ENCODE results near the gene C4orf51. TPM values are rescaled to one million over a fixed set of nuclear protein-coding genes. Genes with fewer than 3 reads are reported as not detected.
"Not testable (repeated sequence)": the region's sequence is repeated elsewhere in the genome, so short reads cannot be mapped to it uniquely, and the experiment has no call there.

Gene C4orf51
- polyA plus RNA-seq (ENCODE audit: insufficient read length in 4 of 4), result not detected

GRCh38 chr4:145679991-145680455, at the start of gene C4orf51:
Gene C4orf51, plus strand, starts transcription at chr4:145680146. Its CDS starts 58 bp downstream, at chr4:145680204.
- DNase-seq (ENCODE audit: low read depth in 4 of 4, low spot score in 3 of 4), result peak in 2 of 4 donors; percentile 21 to 25

- DNase-seq (ENCODE audit: low read depth in 4 of 4, low spot score in 3 of 4), result no peak
These were observed 44.8 kb upstream of the C4orf51 start for GRCh38 chr4:145635117-145635516.

- no peak for DNase-seq (ENCODE audit: low read depth in 4 of 4, low spot score in 3 of 4)
These were observed 44.3 kb upstream of the C4orf51 start for GRCh38 chr4:145635630-145636029.

- no peak for DNase-seq (ENCODE audit: low read depth in 4 of 4, low spot score in 3 of 4)
These were observed 40.7 kb upstream of the C4orf51 start for GRCh38 chr4:145639186-145639698.

GRCh38 chr4:145640236-145640635, 39.7 kb upstream of the C4orf51 start:
- not testable (repeated sequence) for DNase-seq (ENCODE audit: low read depth in 4 of 4, low spot score in 3 of 4)

GRCh38 chr4:145643295-145643694, 36.7 kb upstream of the C4orf51 start:
- no peak for DNase-seq (ENCODE audit: low read depth in 4 of 4, low spot score in 3 of 4)

GRCh38 chr4:145644699-145645098, 35.2 kb upstream of the C4orf51 start:
- DNase-seq (ENCODE audit: low read depth in 4 of 4, low spot score in 3 of 4), result no peak

- no peak for DNase-seq (ENCODE audit: low read depth in 4 of 4, low spot score in 3 of 4)
These were observed 23.8 kb upstream of the C4orf51 start for GRCh38 chr4:145656156-145656555.

- no peak for DNase-seq (ENCODE audit: low read depth in 4 of 4, low spot score in 3 of 4)
These were observed 19.9 kb upstream of the C4orf51 start for GRCh38 chr4:145660064-145660463.

GRCh38 chr4:145663194-145663593, 16.8 kb upstream of the C4orf51 start:
- DNase-seq (ENCODE audit: low read depth in 4 of 4, low spot score in 3 of 4), result no peak

- DNase-seq (ENCODE audit: low read depth in 4 of 4, low spot score in 3 of 4), result no peak
These were observed 14.2 kb upstream of the C4orf51 start for GRCh38 chr4:145665773-145666172.

- no peak for DNase-seq (ENCODE audit: low read depth in 4 of 4, low spot score in 3 of 4)
These were observed 9.5 kb upstream of the C4orf51 start for GRCh38 chr4:145670422-145670821.

GRCh38 chr4:145679520-145679919, 426 bp upstream of the C4orf51 start:
- peak in 3 of 4 donors; percentile 22 to 69 (median 29) for DNase-seq (ENCODE audit: low read depth in 4 of 4, low spot score in 3 of 4)

- no peak for DNase-seq (ENCODE audit: low read depth in 4 of 4, low spot score in 3 of 4)
These were observed 956 bp downstream of the C4orf51 start for GRCh38 chr4:145680902-145681301.

- no peak for DNase-seq (ENCODE audit: low read depth in 4 of 4, low spot score in 3 of 4)
These were observed 1.6 kb downstream of the C4orf51 start for GRCh38 chr4:145681518-145681917.

- DNase-seq (ENCODE audit: low read depth in 4 of 4, low spot score in 3 of 4), result no peak
These were observed 2.0 kb downstream of the C4orf51 start for GRCh38 chr4:145681956-145682355.

GRCh38 chr4:145686991-145687390, 7.0 kb downstream of the C4orf51 start:
- no peak for DNase-seq (ENCODE audit: low read depth in 4 of 4, low spot score in 3 of 4)

- DNase-seq (ENCODE audit: low read depth in 4 of 4, low spot score in 3 of 4), result no peak
These were observed 10.7 kb downstream of the C4orf51 start for GRCh38 chr4:145690610-145691009.

GRCh38 chr4:145691416-145691815, 11.5 kb downstream of the C4orf51 start:
- not testable (repeated sequence) for DNase-seq (ENCODE audit: low read depth in 4 of 4, low spot score in 3 of 4)

GRCh38 chr4:145694929-145695328, 15.0 kb downstream of the C4orf51 start:
- no peak for DNase-seq (ENCODE audit: low read depth in 4 of 4, low spot score in 3 of 4)

GRCh38 chr4:145697332-145697731, 17.4 kb downstream of the C4orf51 start:
- DNase-seq (ENCODE audit: low read depth in 4 of 4, low spot score in 3 of 4), result no peak

- no peak for DNase-seq (ENCODE audit: low read depth in 4 of 4, low spot score in 3 of 4)
These were observed 18.6 kb downstream of the C4orf51 start for GRCh38 chr4:145698507-145698906.
